Activated CD4-positive, alpha-beta memory T cell treated with anti-CD3 and anti-CD28 coated beads for 36 hours (primary cell): ENCODE data around the gene MAFF. TPM values are rescaled to one million over a fixed set of nuclear protein-coding genes. Genes with fewer than 3 reads are reported as not detected.
A peak's percentile ranks its signal among the peaks of the same experiment; 100 is the strongest.

ENCODE experiments used
- CTCF ChIA-PET: fragments of 350-600 bp; sonication (Branson Sonifier 250); formaldehyde crosslinking; loops from one replicate; lab custom pipeline; 2021; ENCODE audit warnings: antibody characterized with exemption, inconsistent platforms; lab: Charles Lee
- POLR2A ChIA-PET: fragments of 350-600 bp; sonication (Branson Sonifier 250); formaldehyde crosslinking; loops from one replicate; lab custom pipeline; 2021; ENCODE audit warnings: antibody characterized with exemption; lab: Charles Lee
- DNase-seq: peaks from one replicate; pipeline ENCODE4 v3.0.0-alpha.2; 2020
- H3K27ac Mint-ChIP-seq: one replicate; pipeline ENCODE4 v1.8.0; 2021; ENCODE audit warnings: mixed read lengths
- H3K27me3 Mint-ChIP-seq: one replicate; pipeline ENCODE4 v1.8.0; 2021; ENCODE audit warnings: mixed read lengths
- H3K36me3 Mint-ChIP-seq: one replicate; pipeline ENCODE4 v1.8.0; 2021; ENCODE audit warnings: mixed read lengths
- H3K4me1 Mint-ChIP-seq: one replicate; pipeline ENCODE4 v1.8.0; 2021; ENCODE audit warnings: low read depth, mixed read lengths
- H3K4me3 Mint-ChIP-seq: one replicate; pipeline ENCODE4 v1.8.0; 2021; ENCODE audit warnings: mild to moderate bottlenecking, mixed read lengths
- H3K9me3 Mint-ChIP-seq: one replicate; pipeline ENCODE4 v1.8.0; 2021; ENCODE audit warnings: mixed read lengths
- intact Hi-C: fragments of 100-400 bp; cut with micrococcal nuclease; formaldehyde crosslinking; loops from one replicate; pipeline ENCODE4 v1.15.1; 2023
- total RNA-seq, 2 experiments: library from RNA; stranded (reverse); gene quantifications; one replicate each; pipeline ENCODE4 v1.2.3, GENCODE V29; 2021

Gene MAFF
- total RNA-seq, 2 experiments from 2014 or later: 15.5 to 15.9 TPM

DNA sequence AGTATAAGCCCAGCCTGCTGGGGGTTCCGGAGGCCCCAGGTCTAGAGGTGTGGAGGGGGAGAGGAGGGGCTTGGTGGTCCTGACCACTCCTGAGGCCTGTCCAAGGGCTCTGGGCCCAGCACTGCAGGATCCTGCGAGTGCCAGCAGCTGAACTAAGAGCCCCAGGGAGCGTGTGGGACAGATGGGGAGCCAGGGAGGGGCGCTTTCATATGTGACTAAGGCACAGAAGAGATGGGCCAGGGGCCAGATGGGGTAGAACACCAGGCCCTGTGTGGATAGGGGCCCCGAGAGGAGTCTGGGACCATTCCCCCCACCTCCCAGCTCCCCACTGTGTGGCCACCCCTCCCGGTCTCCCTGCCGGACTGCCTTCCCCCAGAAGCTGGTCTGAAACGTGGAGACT, 18.4 kb downstream of the MAFF start:
- H3K9me3 Mint-ChIP-seq: no peaks in the 10 kb centered on the region
- intact Hi-C loops: no loop called here
- peaks cover 2% of the 10 kb centered on the region for H3K36me3 Mint-ChIP-seq
- ChIA-PET CTCF (interaction anchor here (0.7 to 2.7 kb wide), 5 partner anchors 8 to 168 kb away, joined by 3 to 9 read pairs (median 3); no protein-coding TSS in a partner anchor), POLR2A (interaction anchor here (1.1 kb wide), 1 partner anchor 39 kb away, joined by 3 read pairs; no protein-coding TSS in a partner anchor)
- no peak for DNase-seq
- H3K27ac Mint-ChIP-seq: peak overlapping the region; percentile 33
- peaks cover 26% of the 10 kb centered on the region for H3K4me1 Mint-ChIP-seq
- H3K27me3 Mint-ChIP-seq: no peaks in the 10 kb centered on the region
- H3K4me3 Mint-ChIP-seq: no peak overlapping the region

DNA sequence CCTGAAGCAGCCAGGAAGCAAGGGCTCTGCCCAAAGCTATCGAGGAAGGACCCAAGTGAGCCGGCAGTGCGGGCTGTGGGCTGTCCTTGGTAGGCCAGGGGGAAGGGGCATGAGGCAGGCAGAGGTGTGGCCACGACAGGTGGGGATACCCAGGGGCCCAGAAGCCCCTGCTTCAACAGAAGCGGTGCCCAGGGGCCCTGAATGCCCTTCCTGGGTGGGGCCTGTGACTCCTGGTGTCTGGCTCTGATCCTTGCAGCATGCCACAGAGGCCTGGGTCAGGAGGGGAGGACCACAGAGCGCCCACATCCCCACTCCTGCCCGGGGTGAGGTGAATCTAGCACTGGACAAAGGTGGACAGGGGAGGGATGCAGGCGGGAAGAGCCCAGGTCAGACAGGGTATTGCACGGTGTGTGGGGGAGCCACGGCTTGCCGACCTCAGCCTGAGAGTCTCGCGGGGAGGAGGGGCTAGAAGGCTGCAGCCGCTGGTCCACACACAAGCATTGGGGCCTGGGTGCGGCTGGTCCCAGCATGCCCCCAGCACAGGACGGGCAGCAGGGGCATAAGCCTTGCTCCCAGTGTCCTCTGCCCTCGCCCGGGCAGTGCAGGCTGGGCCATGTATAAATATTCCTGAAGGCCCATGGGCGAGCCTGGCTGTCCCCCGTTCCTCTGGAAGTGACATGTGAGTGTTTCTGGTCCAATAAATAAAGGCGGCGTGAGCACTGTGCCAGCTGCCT, 19.0 kb downstream of the MAFF start:
- no peak overlapping the region for H3K4me3 Mint-ChIP-seq
- peaks cover 2% of the 10 kb centered on the region for H3K36me3 Mint-ChIP-seq
- no peaks in the 10 kb centered on the region for H3K27me3 Mint-ChIP-seq
- ChIA-PET CTCF (interaction anchor here (0.7 kb wide), 1 partner anchor 166 kb away, joined by 3 read pairs; no protein-coding TSS in a partner anchor), POLR2A (no interaction called here)
- H3K9me3 Mint-ChIP-seq: no peaks in the 10 kb centered on the region
- peaks cover 26% of the 10 kb centered on the region for H3K4me1 Mint-ChIP-seq
- no peak overlapping the region for H3K27ac Mint-ChIP-seq
- intact Hi-C loops: no loop called here
- no peak for DNase-seq

DNA sequence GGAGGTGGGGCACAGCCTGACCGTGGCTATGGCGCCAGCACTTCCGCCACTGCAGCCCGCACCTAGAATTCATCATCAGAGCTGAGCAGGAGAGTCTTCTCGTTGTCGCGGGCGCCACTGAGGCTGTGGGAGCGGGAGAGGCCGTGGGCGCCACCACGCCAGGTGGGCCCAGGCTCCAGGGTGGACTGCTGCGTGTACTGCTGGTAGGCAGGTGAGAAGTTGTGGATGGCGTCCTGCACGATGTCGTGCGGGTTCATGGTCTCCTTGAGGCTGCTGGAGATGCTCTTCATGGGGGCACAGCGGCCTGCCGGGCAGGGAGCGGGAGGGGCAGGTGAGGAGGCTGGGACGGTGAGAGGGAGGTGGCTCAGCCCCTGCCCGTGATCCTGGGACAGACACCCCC, 19.6 kb downstream of the MAFF start:
- Mint-ChIP-seq H3K4me1 (peaks cover 24% of the 10 kb centered on the region), H3K4me3 (no peak overlapping the region), H3K27ac (no peak overlapping the region), H3K9me3 (no peaks in the 10 kb centered on the region), H3K36me3 (peaks cover 2% of the 10 kb centered on the region), H3K27me3 (no peaks in the 10 kb centered on the region)
- intact Hi-C loops: no loop called here
- DNase-seq: no peak
- ChIA-PET POLR2A (no interaction called here), CTCF (no interaction called here)

DNA sequence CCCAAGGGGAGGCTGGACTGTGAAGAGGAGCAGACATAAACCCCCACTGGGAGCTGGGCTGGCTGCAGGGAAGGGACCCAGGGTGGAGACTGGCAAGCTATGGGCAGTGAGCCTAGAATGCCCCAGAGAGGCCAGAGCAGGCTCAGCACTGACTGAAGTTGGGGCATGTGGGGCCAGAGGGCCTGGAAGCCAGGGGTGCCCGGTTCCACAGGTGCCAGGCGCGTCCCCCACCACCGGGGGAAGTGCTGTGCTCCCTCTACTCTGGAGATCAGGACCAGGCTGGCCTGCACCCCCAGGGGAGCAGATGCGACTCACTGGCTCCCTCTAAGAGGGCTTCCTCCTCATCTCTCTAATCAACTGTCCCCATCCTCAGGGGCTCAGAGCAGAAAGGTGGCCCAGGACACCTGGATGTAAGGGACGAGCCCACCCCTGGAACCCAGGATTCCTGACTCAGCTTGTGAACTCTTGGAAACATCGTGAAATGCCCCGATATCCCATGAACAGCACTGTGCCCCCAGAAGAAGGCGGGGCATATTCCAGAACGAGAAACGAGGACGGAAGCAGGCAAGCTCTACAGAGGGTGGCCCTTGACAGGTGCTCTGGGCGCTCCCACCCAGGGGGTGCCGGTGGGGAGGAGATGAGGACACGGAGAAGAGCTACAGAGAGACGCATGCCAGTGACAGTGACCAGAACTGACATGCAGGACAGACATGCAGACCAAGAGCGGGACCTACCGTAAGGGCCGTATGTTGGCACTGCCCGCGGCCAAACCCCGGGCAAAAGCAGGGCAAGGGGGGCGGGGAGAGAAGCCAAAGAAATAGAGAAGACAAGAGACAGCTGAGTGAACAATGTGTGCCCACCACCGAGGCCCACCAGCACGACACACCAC, 20.4 kb downstream of the MAFF start:
- H3K9me3 Mint-ChIP-seq: no peaks in the 10 kb centered on the region
- ChIA-PET POLR2A (no interaction called here), CTCF (no interaction called here)
- H3K36me3 Mint-ChIP-seq: peaks cover 2% of the 10 kb centered on the region
- no peaks in the 10 kb centered on the region for H3K27me3 Mint-ChIP-seq
- DNase-seq: no peak
- intact Hi-C loops: no loop called here
- H3K27ac Mint-ChIP-seq: no peak overlapping the region
- peaks cover 22% of the 10 kb centered on the region for H3K4me1 Mint-ChIP-seq
- H3K4me3 Mint-ChIP-seq: no peak overlapping the region

DNA sequence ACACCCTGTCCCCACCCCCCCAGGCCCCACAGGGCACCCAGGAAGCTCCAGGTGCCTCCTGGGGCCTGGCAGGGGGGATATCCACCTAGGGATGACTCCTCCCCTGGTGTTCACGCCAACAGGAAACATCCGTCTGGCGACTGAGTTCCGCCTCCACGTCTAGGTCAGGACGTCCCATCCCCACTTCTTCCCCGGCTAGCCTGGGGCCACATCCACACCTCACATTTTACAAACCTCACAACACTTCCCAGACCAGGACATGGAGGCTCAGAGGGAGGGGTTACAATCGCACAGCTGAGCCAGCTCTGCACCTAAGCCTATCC, 21.0 kb downstream of the MAFF start:
- intact Hi-C loops: no loop called here
- Mint-ChIP-seq H3K27me3 (no peaks in the 10 kb centered on the region), H3K27ac (no peak overlapping the region), H3K4me3 (no peak overlapping the region), H3K9me3 (no peaks in the 10 kb centered on the region), H3K4me1 (peaks cover 21% of the 10 kb centered on the region), H3K36me3 (peaks cover 2% of the 10 kb centered on the region)
- POLR2A ChIA-PET: no interaction called here
- CTCF ChIA-PET: no interaction called here
- no peak for DNase-seq

DNA sequence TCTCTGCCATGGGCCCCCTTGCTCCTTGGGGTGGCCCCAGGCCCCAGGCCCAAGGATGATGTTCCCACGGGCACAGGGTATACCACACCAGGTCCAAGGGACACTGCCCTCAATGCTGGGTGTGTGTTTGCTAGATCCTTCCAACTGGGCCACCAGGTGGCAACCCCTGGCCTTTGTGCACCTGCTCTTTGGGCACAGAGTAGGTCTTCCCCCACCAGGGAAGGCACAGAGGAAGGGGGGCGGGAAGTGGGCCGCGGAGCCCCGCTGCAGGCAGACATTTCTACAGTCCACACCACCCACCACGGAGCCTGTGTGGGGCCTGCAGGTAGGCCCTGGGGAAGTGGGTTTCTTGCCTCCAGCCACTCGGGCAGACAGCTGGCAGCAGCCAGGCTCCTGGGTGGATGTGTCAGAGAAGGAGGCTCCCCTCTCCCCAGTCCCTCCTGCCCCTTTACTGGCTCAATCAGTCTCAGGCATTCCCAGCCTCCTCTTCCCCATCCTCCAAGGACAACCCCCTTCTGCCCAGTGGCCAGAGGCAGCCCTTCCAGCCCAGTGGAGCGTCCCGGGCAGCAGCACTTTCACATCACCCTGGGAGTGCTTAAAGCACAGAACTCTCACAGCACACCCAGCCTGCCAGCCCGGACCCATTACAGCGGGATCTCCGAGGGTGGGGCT, 21.6 kb downstream of the MAFF start:
- Mint-ChIP-seq H3K36me3 (peaks cover 2% of the 10 kb centered on the region), H3K9me3 (no peaks in the 10 kb centered on the region), H3K27me3 (no peaks in the 10 kb centered on the region), H3K4me3 (no peak overlapping the region), H3K27ac (no peak overlapping the region), H3K4me1 (peaks cover 14% of the 10 kb centered on the region)
- ChIA-PET POLR2A (no interaction called here), CTCF (no interaction called here)
- intact Hi-C loops: no loop called here
- no peak for DNase-seq

DNA sequence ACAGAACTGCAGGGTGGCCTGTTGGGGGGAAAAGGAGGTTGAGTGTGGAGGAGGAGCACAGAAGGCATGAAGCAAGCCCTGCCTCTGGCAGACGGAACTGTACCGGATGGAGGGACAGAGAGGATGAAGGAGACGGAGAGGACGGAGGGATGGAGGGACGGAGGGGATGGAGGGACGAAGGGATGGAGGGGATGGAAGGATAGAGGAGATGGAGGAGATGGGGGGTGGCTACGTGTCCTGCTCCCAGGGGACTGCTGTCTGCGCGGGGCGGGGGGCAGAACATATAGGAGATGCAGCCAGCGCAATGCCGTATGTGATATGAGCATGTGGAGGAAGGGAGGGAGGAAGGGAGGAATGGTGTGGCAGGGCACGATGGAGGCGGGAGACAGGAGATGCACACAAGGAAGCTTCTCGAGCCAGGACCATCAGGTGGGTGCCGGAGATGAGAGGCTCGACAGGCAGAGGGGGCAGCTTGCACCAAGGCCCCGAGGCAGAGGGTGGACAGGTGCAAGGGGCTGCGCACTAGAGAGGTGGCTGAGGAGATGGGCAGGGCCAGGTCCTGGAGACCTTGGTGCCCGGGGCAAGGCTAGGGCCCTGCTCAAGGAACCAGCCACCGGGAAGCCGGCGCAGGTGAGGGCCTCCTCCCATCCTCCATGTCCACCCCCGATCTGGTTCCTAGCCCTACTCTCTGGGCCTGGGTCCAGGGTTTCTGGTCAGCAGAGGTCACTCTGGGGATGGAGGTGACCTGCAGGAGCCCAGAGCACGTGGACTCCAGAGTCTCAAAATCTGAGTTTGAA, 25.3 kb downstream of the MAFF start:
- DNase-seq: no peak
- POLR2A ChIA-PET: no interaction called here
- intact Hi-C loops: no loop called here
- peaks cover 3% of the 10 kb centered on the region for H3K4me1 Mint-ChIP-seq
- peaks cover 12% of the 10 kb centered on the region for H3K36me3 Mint-ChIP-seq
- H3K27me3 Mint-ChIP-seq: no peaks in the 10 kb centered on the region
- no peak overlapping the region for H3K27ac Mint-ChIP-seq
- H3K4me3 Mint-ChIP-seq: no peak overlapping the region
- CTCF ChIA-PET: interaction anchor here (1.1 to 1.8 kb wide), 4 partner anchors 112 to 175 kb away, joined by 3 to 5 read pairs (median 4); no protein-coding TSS in a partner anchor
- no peaks in the 10 kb centered on the region for H3K9me3 Mint-ChIP-seq

DNA sequence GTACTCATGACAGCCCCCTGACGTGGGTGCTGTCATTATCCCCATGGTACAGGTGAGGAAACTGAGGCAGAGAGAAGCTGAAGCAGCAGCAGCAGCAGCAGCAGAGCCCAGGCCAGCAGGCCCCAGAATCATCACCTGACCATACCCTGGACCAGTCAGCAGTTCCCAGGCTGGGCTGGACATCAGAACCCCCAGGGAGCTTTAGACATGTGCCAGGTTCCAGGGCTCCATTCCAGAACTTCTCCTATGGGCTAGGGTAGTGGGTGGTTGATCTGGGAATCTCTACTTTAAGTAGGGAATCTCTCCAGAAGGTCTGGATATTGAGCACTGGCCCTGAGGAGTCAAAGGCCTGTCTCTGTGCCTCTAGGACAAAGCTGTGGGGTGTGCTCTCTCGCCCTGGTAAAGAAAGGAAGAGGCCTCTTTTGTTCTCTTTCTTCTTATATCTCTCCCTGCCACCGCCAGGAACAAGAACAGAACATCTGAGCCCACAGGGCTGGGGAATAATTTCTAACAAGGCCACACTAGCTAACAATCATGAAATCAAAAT, 26.6 kb downstream of the MAFF start:
- H3K4me1 Mint-ChIP-seq: peaks cover 3% of the 10 kb centered on the region
- no peak overlapping the region for H3K4me3 Mint-ChIP-seq
- no peaks in the 10 kb centered on the region for H3K9me3 Mint-ChIP-seq
- intact Hi-C loops: no loop called here
- no peaks in the 10 kb centered on the region for H3K27me3 Mint-ChIP-seq
- no peak overlapping the region for H3K27ac Mint-ChIP-seq
- POLR2A ChIA-PET: interaction anchor here (1.2 kb wide), 1 partner anchor 27 kb away, joined by 5 read pairs; the partner anchor contains the start of gene MAFF
- CTCF ChIA-PET: interaction anchor here (0.7 to 3.1 kb wide), 8 partner anchors 9 to 462 kb away, joined by 3 to 37 read pairs (median 4); no protein-coding TSS in a partner anchor
- H3K36me3 Mint-ChIP-seq: peaks cover 14% of the 10 kb centered on the region
- no peak for DNase-seq

DNA sequence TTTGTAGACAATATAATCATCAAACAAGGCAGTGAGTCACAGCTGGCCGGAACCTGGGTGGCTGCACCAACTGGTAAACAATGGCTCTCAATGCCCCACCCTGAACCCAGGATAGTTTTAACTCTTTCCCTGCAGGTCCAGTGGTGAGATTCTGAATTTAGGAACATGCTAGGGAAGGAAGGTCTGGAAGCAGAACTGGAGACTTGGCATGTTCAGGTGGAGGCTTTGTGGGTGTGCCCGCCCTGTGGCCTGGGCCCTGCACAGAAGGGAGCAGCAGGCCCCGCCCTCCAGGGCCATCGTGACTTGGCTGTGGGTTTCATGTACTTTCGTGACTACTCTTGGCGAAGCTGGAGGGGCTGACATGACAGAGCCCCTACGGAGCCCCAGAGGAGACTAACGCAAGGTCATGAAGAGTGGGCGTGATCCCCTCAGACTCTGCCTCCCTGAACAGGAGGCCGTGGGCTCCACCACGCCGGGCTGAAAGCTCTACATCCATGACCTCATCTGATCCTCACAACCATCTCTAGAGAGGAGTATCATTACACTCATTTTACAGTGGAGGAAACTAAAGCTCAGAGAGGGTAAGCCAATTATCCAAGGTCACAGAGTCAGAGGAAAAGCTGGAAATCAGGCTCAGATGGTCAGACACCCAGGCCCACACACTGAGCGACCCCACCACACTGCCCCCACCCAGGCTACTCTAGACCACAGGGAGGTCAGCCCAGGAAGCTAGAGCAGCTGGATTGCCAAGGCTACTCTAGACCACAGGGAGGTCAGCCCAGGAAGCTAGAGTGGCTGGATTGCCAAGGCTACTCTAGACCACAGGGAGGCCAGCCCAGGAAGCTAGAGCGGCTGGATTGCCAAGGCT, 27.3 kb downstream of the MAFF start:
- no peak overlapping the region for H3K4me3 Mint-ChIP-seq
- H3K36me3 Mint-ChIP-seq: peaks cover 15% of the 10 kb centered on the region
- no peaks in the 10 kb centered on the region for H3K9me3 Mint-ChIP-seq
- intact Hi-C loops: no loop called here
- ChIA-PET CTCF (interaction anchor here (0.7 to 3.1 kb wide), 15 partner anchors 9 to 461 kb away, joined by 3 to 37 read pairs (median 5); partner anchors contain the start of gene PICK1), POLR2A (interaction anchor here (1.2 kb wide), 1 partner anchor 28 kb away, joined by 5 read pairs; the partner anchor contains the start of gene MAFF)
- no peaks in the 10 kb centered on the region for H3K27me3 Mint-ChIP-seq
- no peak for DNase-seq
- H3K27ac Mint-ChIP-seq: no peak overlapping the region
- H3K4me1 Mint-ChIP-seq: peaks cover 3% of the 10 kb centered on the region

DNA sequence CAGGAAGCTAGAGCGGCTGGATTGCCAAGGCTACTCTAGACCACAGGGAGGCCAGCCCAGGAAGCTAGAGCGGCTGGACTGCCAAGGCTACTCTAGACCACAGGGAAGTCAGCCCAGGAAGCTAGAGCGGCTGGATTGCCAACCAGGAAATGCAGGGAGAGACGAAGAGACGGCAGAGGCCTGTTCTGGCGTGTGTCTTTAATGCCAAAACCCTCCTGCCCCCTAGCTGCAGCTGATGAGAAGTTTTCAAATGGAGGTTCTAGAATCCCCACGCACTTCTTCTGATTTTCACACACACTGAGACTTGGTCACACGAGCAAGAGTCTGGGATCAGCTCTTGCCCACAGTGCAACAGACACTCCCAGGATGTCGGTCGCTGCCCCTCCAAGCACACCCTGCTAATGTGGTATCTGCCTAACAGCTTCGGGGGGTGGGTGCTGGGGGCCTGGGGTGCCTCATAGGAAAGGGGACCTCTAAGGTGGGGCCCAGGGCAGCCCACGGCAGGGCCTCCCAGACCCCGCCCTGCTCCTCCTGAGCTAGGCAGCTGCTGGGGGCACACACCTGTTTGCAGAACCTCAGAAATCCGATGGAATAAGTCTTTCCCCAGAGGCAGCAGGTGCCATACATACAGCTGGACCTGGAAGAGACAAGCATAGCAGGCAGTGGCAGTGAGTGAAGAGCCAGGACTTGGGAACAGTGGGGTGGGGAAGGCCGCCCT, 28.5 kb downstream of the MAFF start:
- intact Hi-C loops: loop anchor here (1.0 to 2.0 kb wide), 2 partner anchors 116 to 129 kb away; no protein-coding TSS in a partner anchor

More for the DNA sequence above, 28.5 kb downstream of the MAFF start:
- no peaks in the 10 kb centered on the region for H3K9me3 Mint-ChIP-seq
- H3K4me1 Mint-ChIP-seq: peaks cover 3% of the 10 kb centered on the region
- CTCF ChIA-PET: interaction anchor here (0.6 to 3.1 kb wide), 14 partner anchors 11 to 664 kb away, joined by 3 to 37 read pairs (median 6); partner anchors contain the start of gene PICK1
- DNase-seq: peak; percentile 66
- H3K27me3 Mint-ChIP-seq: no peaks in the 10 kb centered on the region
- H3K36me3 Mint-ChIP-seq: peaks cover 15% of the 10 kb centered on the region
- H3K4me3 Mint-ChIP-seq: no peak overlapping the region
- POLR2A ChIA-PET: interaction anchor here (0.5 kb wide), 1 partner anchor 423 kb away, joined by 3 read pairs; no protein-coding TSS in a partner anchor
- no peak overlapping the region for H3K27ac Mint-ChIP-seq
